PC-9 (cell line): Measurements from ENCODE around the gene QPCTL. TPM values are rescaled to one million over a fixed set of nuclear protein-coding genes. Genes with fewer than 3 reads are reported as not detected.

Experiments
- BruUV-seq: library from RNA; stranded (reverse); fragments of 400-500 nt; replicated peaks from 2 replicates; lab custom pipeline; 2021; lab: Mats Ljungman, UMichigan
- CTCF ChIA-PET: fragments of 300-600 bp; sonication (Branson Sonifier 250); formaldehyde crosslinking; loops from one replicate; lab custom pipeline; 2022; ENCODE audit warnings: antibody characterized with exemption; lab: Charles Lee
- POLR2A ChIA-PET: fragments of 300-600 bp; sonication (Branson Sonifier 250); formaldehyde crosslinking; loops from one replicate; lab custom pipeline; 2022; ENCODE audit warnings: antibody characterized with exemption; ENCODE audit not compliant: unreplicated experiment; lab: Charles Lee
- DNase-seq, 2 experiments: peaks; one replicate each; pipeline versions ENCODE4 v3.0.0 to v3.0.0-alpha.2; 2015 to 2022; ENCODE audit warnings: mixed read lengths in 1 of 2
- H2AFZ ChIP-seq: fragments of 200-600 bp; sonication (generic); 2 replicates; pipeline ENCODE4 v1.8.1; 2017; ENCODE audit warnings: antibody characterized with exemption
- H3F3A ChIP-seq: fragments of 200-600 bp; sonication (generic); 2 replicates; pipeline ENCODE4 v1.8.1; 2017; ENCODE audit warnings: antibody characterized with exemption, mild to moderate bottlenecking, low read depth; ENCODE audit not compliant: insufficient read depth
- H3K27ac ChIP-seq: fragments of 200-600 bp; sonication (generic); 2 replicates; pipeline ENCODE4 v1.6.1; 2016; ENCODE audit warnings: mixed run types
- H3K27me3 ChIP-seq: fragments of 200-600 bp; sonication (generic); 2 replicates; pipeline ENCODE4 v1.6.1; 2016; ENCODE audit warnings: low read depth, mixed run types; ENCODE audit not compliant: insufficient read depth
- H3K36me3 ChIP-seq: fragments of 200-600 bp; sonication (generic); 2 replicates; pipeline ENCODE4 v1.6.1; 2016; ENCODE audit warnings: low read depth, mixed run types
- H3K4me1 ChIP-seq: fragments of 200-600 bp; sonication (generic); replicated peaks from 2 replicates; pipeline ENCODE4 v1.6.1; 2016; ENCODE audit warnings: mixed run types; ENCODE audit not compliant: insufficient read depth
- H3K4me2 ChIP-seq: fragments of 200-600 bp; sonication (generic); 2 replicates; pipeline ENCODE4 v1.6.1; 2017; ENCODE audit warnings: mixed run types
- H3K4me3 ChIP-seq: fragments of 200-600 bp; sonication (generic); 2 replicates; pipeline ENCODE4 v1.6.1; 2016; ENCODE audit warnings: mixed run types
- H3K79me2 ChIP-seq: fragments of 200-600 bp; sonication (generic); 2 replicates; pipeline ENCODE4 v1.6.1; 2017; ENCODE audit warnings: low read depth, mixed run types
- H3K9me2 ChIP-seq: fragments of 200-600 bp; sonication (generic); 2 replicates; pipeline ENCODE4 v1.8.1; 2017; ENCODE audit warnings: mild to moderate bottlenecking; ENCODE audit not compliant: insufficient read depth
- H3K9me3 ChIP-seq: fragments of 200-600 bp; sonication (generic); 2 replicates; pipeline ENCODE4 v1.8.1; 2016; ENCODE audit warnings: low read depth; ENCODE audit not compliant: insufficient read depth
- H4K20me1 ChIP-seq: fragments of 200-600 bp; sonication (generic); 2 replicates; pipeline ENCODE4 v1.8.1; 2017; ENCODE audit not compliant: insufficient read depth
- CTCF ChIP-seq: fragments of 200-600 bp; sonication (generic); conservative IDR thresholded peaks from 2 replicates; pipeline ENCODE4 v1.6.1; 2017; ENCODE audit warnings: mixed run types, antibody characterized with exemption, mild to moderate bottlenecking, moderate library complexity
- EZH2 ChIP-seq: fragments of 200-600 bp; sonication (generic); IDR thresholded peaks from 2 replicates; pipeline ENCODE4 v1.8.0; 2017; ENCODE audit warnings: antibody characterized with exemption, low read depth
- intact Hi-C: fragments of 100-400 bp; cut with micrococcal nuclease; formaldehyde crosslinking; loops from one replicate; pipeline ENCODE4 v1.10.0; 2022; ENCODE audit not compliant: unreplicated experiment
- total RNA-seq: library from RNA; stranded (reverse); gene quantifications from 2 replicates; pipeline ENCODE4 v1.2.3, GENCODE V29; 2021

Gene QPCTL
- total RNA-seq, 1 experiment from 2014 or later, result 27.6 TPM

GRCh38 chr19:45739498-45740439 lies 47.3 kb downstream of the QPCTL start:
- H3K9me3 ChIP-seq, result no peaks in the 10 kb centered on the region
- peaks cover 4% of the 10 kb centered on the region; the same call in 1 of the 2 replicates for H3K4me1 ChIP-seq
- H2AFZ ChIP-seq, result no peak overlapping the region
- no TSS peak for BruUV-seq
- DNase-seq, result no peak
- no peak for TF ChIP-seq CTCF
- TF ChIP-seq EZH2, result no peak
- H3K36me3 ChIP-seq, result no peaks in the 10 kb centered on the region
- no peaks in the 10 kb centered on the region for H3K79me2 ChIP-seq
- H3F3A ChIP-seq, result peaks cover 22% of the 10 kb centered on the region
- no peaks in the 10 kb centered on the region for H3K27me3 ChIP-seq
- no peak overlapping the region for H3K27ac ChIP-seq
- ChIA-PET POLR2A (interaction anchor here (0.6 kb wide), 1 partner anchor 28 kb away, joined by 3 read pairs; no protein-coding TSS in a partner anchor), CTCF (interaction anchor here (0.6 kb wide), 1 partner anchor 83 kb away, joined by 3 read pairs; no protein-coding TSS in a partner anchor)
- H4K20me1 ChIP-seq, result no peaks in the 10 kb centered on the region
- no peak overlapping the region for H3K4me2 ChIP-seq
- intact Hi-C loops, result no loop called here
- H3K9me2 ChIP-seq, result no peaks in the 10 kb centered on the region
- no peak overlapping the region for H3K4me3 ChIP-seq

- POLR2A ChIA-PET, result interaction anchor here (0.5 kb wide), 1 partner anchor 40 kb away, joined by 10 read pairs; the partner anchor contains the start of gene DMPK
These were observed 50.5 kb downstream of the QPCTL start for GRCh38 chr19:45742969-45743368.

GRCh38 chr19:45745606-45746005 lies 53.1 kb downstream of the QPCTL start:
- H3F3A ChIP-seq, result peaks cover 12% of the 10 kb centered on the region; the same call in 1 of the 2 replicates
- no peaks in the 10 kb centered on the region for H3K36me3 ChIP-seq
- DNase-seq, result no peak
- CTCF ChIA-PET, result no interaction called here
- no peak overlapping the region for H3K4me3 ChIP-seq
- no peaks in the 10 kb centered on the region for H3K9me3 ChIP-seq
- H2AFZ ChIP-seq, result no peak overlapping the region
- intact Hi-C loops, result no loop called here
- no peaks in the 10 kb centered on the region for H4K20me1 ChIP-seq
- no peaks in the 10 kb centered on the region for H3K79me2 ChIP-seq
- TF ChIP-seq EZH2 (no peak), CTCF (no peak)
- POLR2A ChIA-PET, result no interaction called here
- H3K9me2 ChIP-seq, result no peaks in the 10 kb centered on the region
- no peak overlapping the region for H3K27ac ChIP-seq
- no peaks in the 10 kb centered on the region for H3K27me3 ChIP-seq
- no peak overlapping the region for H3K4me2 ChIP-seq
- H3K4me1 ChIP-seq, result peaks cover 8% of the 10 kb centered on the region
- BruUV-seq, result no TSS peak

More at GRCh38 chr19:45742969-45743368, 50.5 kb downstream of the QPCTL start:
- no peaks in the 10 kb centered on the region for H3K9me2 ChIP-seq
- intact Hi-C loops, result no loop called here
- no peaks in the 10 kb centered on the region for H3K4me1 ChIP-seq
- no peaks in the 10 kb centered on the region for H3K36me3 ChIP-seq
- H2AFZ ChIP-seq, result no peak overlapping the region
- H3K4me2 ChIP-seq, result no peak overlapping the region
- H3K79me2 ChIP-seq, result no peaks in the 10 kb centered on the region
- H3K27ac ChIP-seq, result no peak overlapping the region
- CTCF ChIA-PET, result no interaction called here
- H3F3A ChIP-seq, result peaks cover 17% of the 10 kb centered on the region; the same call in 1 of the 2 replicates
- DNase-seq, result no peak
- H3K9me3 ChIP-seq, result no peaks in the 10 kb centered on the region
- H3K27me3 ChIP-seq, result no peaks in the 10 kb centered on the region
- no peak overlapping the region for H3K4me3 ChIP-seq
- TF ChIP-seq CTCF, result no peak
- TF ChIP-seq EZH2, result no peak
- BruUV-seq, result no TSS peak
- no peaks in the 10 kb centered on the region for H4K20me1 ChIP-seq
